Left ventricle myocardium inferior (tissue), 1 donor: Measurements from ENCODE around the gene OOSP3. TPM values are rescaled to one million over a fixed set of nuclear protein-coding genes. Genes with fewer than 3 reads are reported as not detected.

Experiments
- DNase-seq: peaks from one replicate; pipeline ENCODE4 v3.0.0-alpha.2; 2020
- H3K27ac ChIP-seq: fragments of 200-600 bp; replicated peaks from 2 replicates; pipeline ENCODE4 v1.8.0; 2021
- H3K27me3 ChIP-seq: fragments of 200-600 bp; 2 replicates; pipeline ENCODE4 v1.8.0; 2021; ENCODE audit warnings: low read depth
- H3K36me3 ChIP-seq: fragments of 200-600 bp; 2 replicates; pipeline ENCODE4 v1.8.0; 2021
- H3K4me1 ChIP-seq: fragments of 200-600 bp; 2 replicates; pipeline ENCODE4 v1.8.0; 2021
- H3K4me3 ChIP-seq: fragments of 200-600 bp; 2 replicates; pipeline ENCODE4 v1.8.0; 2021; ENCODE audit warnings: mild to moderate bottlenecking, moderate library complexity
- H3K9me3 ChIP-seq: fragments of 200-600 bp; replicated peaks from 2 replicates; pipeline ENCODE4 v1.8.0; 2021
- intact Hi-C: fragments of 100-400 bp; cut with micrococcal nuclease; formaldehyde crosslinking; loops from one replicate; pipeline ENCODE4 v1.11.0; 2022
- total RNA-seq: library from RNA; stranded (reverse); fragmentation: NEBNext Ultra II Directional; extraction: Animal tissue kit (Norgen Biotek cat#: 25700); gene quantifications from one replicate; pipeline ENCODE4 v1.2.1, GENCODE V29; 2021
- TF ChIP-seq, protein P1 (sequence below): fragments of 200-600 bp; IDR thresholded peaks from 2 replicates; pipeline ENCODE4 v1.8.0; 2021; ENCODE audit warnings: antibody characterized with exemption, mild to moderate bottlenecking, borderline replicate concordance
- donor health status: DM: no; HTN: yes; CAD: no; lungs with severe emphysema.

The OOSP3 gene
- total RNA-seq, 1 donor from 2014 or later, result not detected

GRCh38 chr11:59894616-59895015 is 16.0 kb downstream of the OOSP3 start:
- no peaks in the 10 kb centered on the region for H3K27me3 ChIP-seq
- peaks cover 24% of the 10 kb centered on the region for H3K9me3 ChIP-seq
- no peak overlapping the region for H3K4me3 ChIP-seq
- no peaks in the 10 kb centered on the region for H3K36me3 ChIP-seq
- no peaks in the 10 kb centered on the region for H3K4me1 ChIP-seq
- no peak for DNase-seq
- H3K27ac ChIP-seq, result no peak overlapping the region
- intact Hi-C loops, result no loop called here
- TF ChIP-seq, protein P1, sequence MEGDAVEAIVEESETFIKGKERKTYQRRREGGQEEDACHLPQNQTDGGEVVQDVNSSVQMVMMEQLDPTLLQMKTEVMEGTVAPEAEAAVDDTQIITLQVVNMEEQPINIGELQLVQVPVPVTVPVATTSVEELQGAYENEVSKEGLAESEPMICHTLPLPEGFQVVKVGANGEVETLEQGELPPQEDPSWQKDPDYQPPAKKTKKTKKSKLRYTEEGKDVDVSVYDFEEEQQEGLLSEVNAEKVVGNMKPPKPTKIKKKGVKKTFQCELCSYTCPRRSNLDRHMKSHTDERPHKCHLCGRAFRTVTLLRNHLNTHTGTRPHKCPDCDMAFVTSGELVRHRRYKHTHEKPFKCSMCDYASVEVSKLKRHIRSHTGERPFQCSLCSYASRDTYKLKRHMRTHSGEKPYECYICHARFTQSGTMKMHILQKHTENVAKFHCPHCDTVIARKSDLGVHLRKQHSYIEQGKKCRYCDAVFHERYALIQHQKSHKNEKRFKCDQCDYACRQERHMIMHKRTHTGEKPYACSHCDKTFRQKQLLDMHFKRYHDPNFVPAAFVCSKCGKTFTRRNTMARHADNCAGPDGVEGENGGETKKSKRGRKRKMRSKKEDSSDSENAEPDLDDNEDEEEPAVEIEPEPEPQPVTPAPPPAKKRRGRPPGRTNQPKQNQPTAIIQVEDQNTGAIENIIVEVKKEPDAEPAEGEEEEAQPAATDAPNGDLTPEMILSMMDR, result no peak

DNA sequence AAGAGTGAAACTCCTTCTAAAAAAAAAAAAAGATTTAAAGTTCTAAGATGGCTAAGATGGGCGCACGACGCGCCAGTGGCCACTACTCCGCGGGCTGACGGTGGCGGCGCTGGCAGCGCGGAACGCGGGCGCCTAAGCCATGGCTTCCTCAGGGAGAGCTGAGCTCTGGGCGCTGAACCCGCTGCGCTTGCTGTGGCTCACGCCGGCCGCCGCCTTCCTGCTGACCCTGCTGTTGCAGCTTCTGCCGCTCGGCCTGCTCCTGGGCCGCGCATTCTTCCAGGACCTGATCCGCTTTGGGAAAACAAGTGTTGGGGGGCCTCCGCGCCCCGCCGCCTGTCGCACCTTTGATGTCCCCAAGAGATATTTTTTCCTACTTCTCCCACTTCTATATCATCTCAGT is 19.5 kb downstream of the OOSP3 start:
- H3K9me3 ChIP-seq, result no peaks in the 10 kb centered on the region
- intact Hi-C loops, result no loop called here
- H3K36me3 ChIP-seq, result no peaks in the 10 kb centered on the region
- TF ChIP-seq, protein P1, result no peak
- no peaks in the 10 kb centered on the region for H3K27me3 ChIP-seq
- no peak for DNase-seq
- no peak overlapping the region for H3K27ac ChIP-seq
- H3K4me3 ChIP-seq, result no peak overlapping the region
- H3K4me1 ChIP-seq, result peaks cover 19% of the 10 kb centered on the region

- Histone ChIP-seq H3K9me3 (no peaks in the 10 kb centered on the region), H3K4me1 (peaks cover 19% of the 10 kb centered on the region), H3K27ac (no peak overlapping the region), H3K36me3 (no peaks in the 10 kb centered on the region), H3K4me3 (no peak overlapping the region), H3K27me3 (no peaks in the 10 kb centered on the region)
- intact Hi-C loops, result no loop called here
- TF ChIP-seq, protein P1, result no peak
- no peak for DNase-seq
Observed at GRCh38 chr11:59898650-59899049, 20.1 kb downstream of the OOSP3 start.

DNA sequence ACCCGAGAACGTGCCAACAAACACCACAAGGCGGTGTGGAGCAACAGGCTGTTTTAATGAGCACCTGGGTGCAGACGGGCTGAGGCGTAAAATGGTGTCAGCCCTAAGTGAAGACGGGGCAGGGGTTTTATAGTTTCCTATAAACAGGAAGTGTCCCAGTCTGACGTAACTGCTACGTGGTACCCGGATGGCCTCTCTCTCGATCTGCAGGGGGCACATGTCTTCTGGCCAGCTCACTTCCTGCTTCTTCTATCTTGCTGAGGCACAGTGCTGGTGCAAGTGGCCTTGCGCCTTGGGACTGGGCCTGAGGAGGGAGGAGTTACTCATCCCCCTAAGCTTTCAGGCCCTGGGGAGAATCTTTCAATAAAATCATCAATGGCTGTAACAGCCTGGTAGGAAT is 20.9 kb downstream of the OOSP3 start:
- H3K36me3 ChIP-seq, result no peaks in the 10 kb centered on the region
- TF ChIP-seq, protein P1, result no peak
- H3K27me3 ChIP-seq, result no peaks in the 10 kb centered on the region
- H3K4me3 ChIP-seq, result no peak overlapping the region
- no peak for DNase-seq
- peaks cover 19% of the 10 kb centered on the region for H3K4me1 ChIP-seq
- no peaks in the 10 kb centered on the region for H3K9me3 ChIP-seq
- intact Hi-C loops, result no loop called here
- H3K27ac ChIP-seq, result no peak overlapping the region

DNA sequence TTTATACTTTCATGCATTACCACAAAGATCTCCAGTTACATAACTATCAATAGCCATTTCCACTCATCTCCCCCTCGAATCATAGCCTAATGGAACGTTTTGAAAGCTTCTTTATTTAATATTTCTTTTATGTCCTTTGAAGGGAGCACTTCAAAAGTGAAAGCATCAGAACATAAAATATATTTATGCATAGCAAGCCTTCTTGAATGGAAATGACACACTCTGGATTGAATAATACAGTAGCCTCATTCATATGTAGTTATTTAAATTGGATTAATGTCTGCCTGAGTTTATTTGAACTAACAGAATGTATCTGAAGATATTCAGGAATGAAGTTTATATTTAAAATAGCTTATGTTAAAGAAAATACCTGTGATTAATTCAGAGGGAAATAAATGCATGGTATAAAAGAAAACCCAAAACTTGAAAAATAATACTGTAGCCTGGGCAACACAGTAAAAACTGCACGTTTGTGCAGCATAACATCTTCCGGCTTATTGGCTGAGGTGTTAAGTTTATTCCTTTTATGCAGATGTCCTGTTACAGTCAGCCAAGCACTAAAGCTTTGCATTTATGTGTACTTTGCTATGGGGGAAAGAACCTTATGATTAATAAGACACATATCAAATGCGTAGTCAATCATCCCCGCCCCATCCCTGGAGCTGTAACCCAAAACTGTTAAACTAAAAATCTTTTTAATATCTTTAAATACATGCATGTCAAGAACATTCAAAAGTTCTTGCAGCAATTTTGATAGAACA is 22.0 kb downstream of the OOSP3 start:
- intact Hi-C loops, result no loop called here
- Histone ChIP-seq H3K27ac (peak overlapping the region; percentile 66), H3K9me3 (peaks cover 5% of the 10 kb centered on the region), H3K4me3 (no peak overlapping the region), H3K27me3 (no peaks in the 10 kb centered on the region), H3K36me3 (no peaks in the 10 kb centered on the region), H3K4me1 (peaks cover 19% of the 10 kb centered on the region)
- TF ChIP-seq, protein P1, result no peak
- DNase-seq, result no peak
